Neural cell (in vitro differentiated cells): Measurements from ENCODE around the gene METTL14. TPM values are rescaled to one million over a fixed set of nuclear protein-coding genes. Genes with fewer than 3 reads are reported as not detected.

ENCODE experiments used
- H2AFZ ChIP-seq: fragments of 200-600, 300-800 bp; sonication (generic), shearing (Covaris generic); 2 replicates; pipeline ENCODE4 v1.6.0; 2014; ENCODE audit warnings: low read depth, mild to moderate bottlenecking, antibody characterized with exemption, low read length, moderate library complexity
- H3F3A ChIP-seq: fragments of 200-600 bp; shearing (Covaris generic); 2 replicates; pipeline ENCODE4 v1.6.1; 2016; ENCODE audit warnings: mild to moderate bottlenecking, moderate library complexity, mixed read lengths, antibody characterized with exemption, low read length; ENCODE audit not compliant: insufficient read depth, poor library complexity, severe bottlenecking
- H3K27ac ChIP-seq: fragments of 200-600, 300-800 bp; sonication (generic), shearing (Covaris generic); 2 replicates; pipeline ENCODE4 v1.5.1; 2014; ENCODE audit warnings: mild to moderate bottlenecking, low read length, moderate library complexity
- H3K27me3 ChIP-seq: fragments of 300-800, 200-600 bp; sonication (generic), shearing (Covaris generic); 2 replicates; pipeline ENCODE4 v1.6.0; 2014; ENCODE audit warnings: mild to moderate bottlenecking, low read depth, low read length, moderate library complexity; ENCODE audit not compliant: insufficient read depth
- H3K36me3 ChIP-seq: fragments of 300-800, 200-600 bp; sonication (generic), shearing (Covaris generic); 2 replicates; pipeline ENCODE4 v1.5.1; 2014; ENCODE audit warnings: mild to moderate bottlenecking, antibody characterized with exemption, low read length, moderate library complexity; ENCODE audit not compliant: insufficient read depth
- H3K4me2 ChIP-seq: fragments of 300-800, 200-600 bp; sonication (generic), shearing (Covaris generic); 2 replicates; pipeline ENCODE4 v1.6.0; 2014; ENCODE audit warnings: mild to moderate bottlenecking, low read length
- H3K4me3 ChIP-seq: fragments of 300-800, 200-600 bp; sonication (generic), shearing (Covaris generic); 2 replicates; pipeline ENCODE4 v1.5.1; 2014; ENCODE audit warnings: mild to moderate bottlenecking, low read length, moderate library complexity
- H3K79me2 ChIP-seq: fragments of 200-600 bp; shearing (Covaris generic); replicated peaks from 2 replicates; pipeline ENCODE4 v1.6.0; 2014; ENCODE audit warnings: mild to moderate bottlenecking, low read length, moderate library complexity; ENCODE audit not compliant: insufficient read depth
- H3K9ac ChIP-seq: fragments of 300-800, 200-600 bp; sonication (generic), shearing (Covaris generic); 2 replicates; pipeline ENCODE4 v1.6.1; 2016; ENCODE audit warnings: mild to moderate bottlenecking, low read length, mixed read lengths
- H3K9me2 ChIP-seq: fragments of 200-600 bp; shearing (Covaris generic); 2 replicates; pipeline ENCODE4 v1.6.1; 2016; ENCODE audit warnings: mild to moderate bottlenecking, low read length, mixed read lengths; ENCODE audit not compliant: insufficient read depth
- H3K9me3 ChIP-seq: fragments of 200-600, 300-800 bp; sonication (generic), shearing (Covaris generic); 2 replicates; pipeline ENCODE4 v1.6.1; 2016; ENCODE audit warnings: mild to moderate bottlenecking, mixed run types, low read length, moderate library complexity, mixed read lengths
- H4K20me1 ChIP-seq: fragments of 200-600 bp; shearing (Covaris generic); 2 replicates; pipeline ENCODE4 v1.6.1; 2016; ENCODE audit warnings: mild to moderate bottlenecking, mixed run types; ENCODE audit not compliant: insufficient read depth
- POLR2AphosphoS5 ChIP-seq: IDR thresholded peaks from 2 replicates; pipeline ENCODE4 v1.6.1; 2012
- RAD21 ChIP-seq: fragments of 450-650 bp; conservative IDR thresholded peaks from 2 replicates; pipeline ENCODE4 v1.6.1; 2014; ENCODE audit warnings: antibody characterized with exemption, mild to moderate bottlenecking, moderate library complexity
- SMC3 ChIP-seq: fragments of 450-650 bp; conservative IDR thresholded peaks from 2 replicates; pipeline ENCODE4 v1.6.1; 2014; ENCODE audit warnings: antibody characterized with exemption, mild to moderate bottlenecking, moderate library complexity; ENCODE audit not compliant: poor library complexity
- TAF1 ChIP-seq: IDR thresholded peaks from 2 replicates; pipeline ENCODE4 v1.6.1; 2012; ENCODE audit warnings: low read depth
- polyA plus RNA-seq: library from polyadenylated mRNA; depleted of rRNA; stranded (reverse); fragments of >200 nt; gene quantifications from 2 replicates; pipeline ENCODE4 v1.2.3, GENCODE V29; 2014
- small RNA-seq, 3 experiments: library from RNA; depleted of rRNA; stranded (forward); fragments of <200 nt; gene quantifications; one replicate each; pipeline ENCODE3, GENCODE V24; 2012
- TF ChIP-seq, protein P1 (sequence below): fragments of 450-650 bp; IDR thresholded peaks from 2 replicates; pipeline ENCODE4 v1.5.1; 2014; ENCODE audit warnings: antibody characterized with exemption, mild to moderate bottlenecking, moderate library complexity; ENCODE audit not compliant: poor library complexity, severe bottlenecking

The METTL14 gene
- polyA plus RNA-seq, 1 donor from 2014 or later: 18.8 TPM

DNA sequence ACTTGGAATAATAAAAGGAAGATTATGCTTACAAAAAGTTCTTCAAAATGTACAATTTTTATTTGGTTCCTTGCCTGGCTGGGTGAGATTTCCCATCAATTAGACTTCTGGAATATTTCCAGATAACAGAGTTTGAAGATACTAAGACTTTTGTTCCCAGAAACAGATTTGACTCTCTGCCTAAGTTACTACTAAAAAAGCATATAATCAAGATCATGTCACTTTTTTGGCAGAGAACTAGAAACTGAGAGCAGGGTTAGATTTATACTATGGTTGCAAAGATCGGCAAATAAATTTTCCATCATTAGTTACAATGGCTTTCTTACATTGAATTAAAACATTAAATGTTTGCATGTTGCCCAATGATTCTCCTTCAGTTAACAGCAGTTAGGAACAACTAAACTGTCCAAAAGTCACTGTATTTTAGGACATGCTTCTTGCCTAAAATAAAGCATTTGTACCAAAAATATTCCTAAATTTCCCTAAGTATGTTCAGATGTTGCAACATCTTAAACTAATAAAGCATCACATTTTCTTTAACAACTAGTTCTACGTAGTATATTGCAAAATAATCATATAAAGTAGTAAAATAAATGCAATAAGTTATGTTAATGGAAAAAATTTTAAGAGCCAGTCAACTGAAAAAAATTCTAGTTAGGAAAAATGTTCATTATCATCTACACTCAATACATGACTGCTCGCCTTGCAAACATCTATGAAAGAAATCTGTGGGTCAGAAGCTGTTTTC, 77.7 kb downstream of the METTL14 start:
- no peaks in the 10 kb centered on the region for H3K36me3 ChIP-seq
- H3K4me2 ChIP-seq: no peak overlapping the region
- H2AFZ ChIP-seq: no peak overlapping the region
- H3K9me2 ChIP-seq: no peaks in the 10 kb centered on the region
- H3K4me3 ChIP-seq: no peak overlapping the region
- no peak overlapping the region for H3K9ac ChIP-seq
- no peaks in the 10 kb centered on the region for H3F3A ChIP-seq
- TF ChIP-seq POLR2AphosphoS5 (no peak), TAF1 (no peak), SMC3 (no peak), RAD21 (no peak)
- TF ChIP-seq, protein P1, sequence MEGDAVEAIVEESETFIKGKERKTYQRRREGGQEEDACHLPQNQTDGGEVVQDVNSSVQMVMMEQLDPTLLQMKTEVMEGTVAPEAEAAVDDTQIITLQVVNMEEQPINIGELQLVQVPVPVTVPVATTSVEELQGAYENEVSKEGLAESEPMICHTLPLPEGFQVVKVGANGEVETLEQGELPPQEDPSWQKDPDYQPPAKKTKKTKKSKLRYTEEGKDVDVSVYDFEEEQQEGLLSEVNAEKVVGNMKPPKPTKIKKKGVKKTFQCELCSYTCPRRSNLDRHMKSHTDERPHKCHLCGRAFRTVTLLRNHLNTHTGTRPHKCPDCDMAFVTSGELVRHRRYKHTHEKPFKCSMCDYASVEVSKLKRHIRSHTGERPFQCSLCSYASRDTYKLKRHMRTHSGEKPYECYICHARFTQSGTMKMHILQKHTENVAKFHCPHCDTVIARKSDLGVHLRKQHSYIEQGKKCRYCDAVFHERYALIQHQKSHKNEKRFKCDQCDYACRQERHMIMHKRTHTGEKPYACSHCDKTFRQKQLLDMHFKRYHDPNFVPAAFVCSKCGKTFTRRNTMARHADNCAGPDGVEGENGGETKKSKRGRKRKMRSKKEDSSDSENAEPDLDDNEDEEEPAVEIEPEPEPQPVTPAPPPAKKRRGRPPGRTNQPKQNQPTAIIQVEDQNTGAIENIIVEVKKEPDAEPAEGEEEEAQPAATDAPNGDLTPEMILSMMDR: no peak
- no peaks in the 10 kb centered on the region for H3K79me2 ChIP-seq
- H4K20me1 ChIP-seq: no peaks in the 10 kb centered on the region
- no peaks in the 10 kb centered on the region for H3K27me3 ChIP-seq
- H3K27ac ChIP-seq: no peak overlapping the region
- H3K9me3 ChIP-seq: no peaks in the 10 kb centered on the region

Small RNA genes lying within 50 kb of the gene (small RNA-seq; reads per million reads assigned to genes)
- gene SEPT14P4: 0 reads per million in 3 experiments

Other genes with a start within 250 kb of the METTL14 start
- gene SEC24D, start 150.7 kb downstream of the METTL14 start, polyA plus RNA-seq: 7.8 TPM in 2 replicates
- 0.10 and 0.14 TPM in 2 replicates for gene SYNPO2, start 203.5 kb downstream of the METTL14 start, polyA plus RNA-seq